Measurements from ENCODE around the gene S100A5. TPM values are rescaled to one million over a fixed set of nuclear protein-coding genes. Genes with fewer than 3 reads are reported as not detected.

Gene S100A5
- total and polyA plus RNA-seq, 2 of the 8 experiments (the other 6 are each of a cell fraction or from before 2014, with no cell fraction given) = not detected

GRCh38 chr1:153550398-153550758 lies 9.6 kb upstream of the S100A5 start:
- H2BK5ac ChIP-seq (ENCODE audit: low read depth, low read length) = 0 out of 2 replicates have a peak overlapping the region, but pooled peaks have one; percentile 44
- no peak overlapping the region for H2BK15ac ChIP-seq (ENCODE audit: low read length)
- H3K79me1 ChIP-seq (ENCODE audit: low read depth, low read length) = no peaks in the 10 kb centered on the region
- no peaks in the 10 kb centered on the region for H3K79me2 ChIP-seq (ENCODE audit: control insufficient read depth in 1 of 2, insufficient read depth in 2 of 2, low read length in 2 of 2)
- H2AFZ ChIP-seq (ENCODE audit: low read length) = no peak overlapping the region
- 0 out of 2 replicates have a peak overlapping the region, but pooled peaks have one; percentile 61 for H2BK20ac ChIP-seq (ENCODE audit: low read length)
- TF ChIP-seq CBX5 (IDR thresholded peaks at IDR 0.05; ENCODE audit: low read depth, low read length) = no peak
- no peak for TF ChIP-seq E2F6 (IDR thresholded peaks at IDR 0.05)
- TF ChIP-seq JUND (IDR thresholded peaks at IDR 0.05; ENCODE audit: low read length) = no peak
- TF ChIP-seq SAP30 (IDR thresholded peaks at IDR 0.05; ENCODE audit: insufficient read depth, insufficient replicate concordance, low read length) = no peak
- TF ChIP-seq SP4 (IDR thresholded peaks at IDR 0.05; ENCODE audit: low read length) = no peak
- no peak for TF ChIP-seq MAFK (IDR thresholded peaks at IDR 0.05; ENCODE audit: low read depth, low read length)
- no peak for TF ChIP-seq TBP (IDR thresholded peaks at IDR 0.05; ENCODE audit: low read depth, low read length)
- TF ChIP-seq RXRA (IDR thresholded peaks at IDR 0.05; ENCODE audit: insufficient read depth, low read depth, low read length) = no peak
- no peak for TF ChIP-seq RNF2 (IDR thresholded peaks at IDR 0.05; ENCODE audit: borderline replicate concordance, low read depth, low read length, missing control alignments, poor library complexity, severe bottlenecking)
- no peak for TF ChIP-seq PHF8 (conservative IDR thresholded peaks at IDR 0.05; ENCODE audit: low read depth, low read length)
- TF ChIP-seq SRF (IDR thresholded peaks at IDR 0.05; ENCODE audit: low read depth, low read length) = no peak
- no peak for TF ChIP-seq HDAC2 (IDR thresholded peaks at IDR 0.05; ENCODE audit: borderline replicate concordance in 1 of 2, low read depth in 2 of 2, low read length in 2 of 2)
- no peak overlapping the region for H3K4me2 ChIP-seq (ENCODE audit: insufficient read depth in 1 of 2, low read depth in 2 of 2, low read length in 2 of 2)
- H3K18ac ChIP-seq (ENCODE audit: extremely low read depth, low read length) = no peak overlapping the region
- H3K23me2 ChIP-seq (ENCODE audit: low read depth, low read length) = peaks cover under 1% of the 10 kb centered on the region
- H2BK120ac ChIP-seq (replicated peaks; ENCODE audit: low read depth, low read length) = no peak overlapping the region
- H4K5ac ChIP-seq (ENCODE audit: insufficient read length, low read depth, low read length) = no peak overlapping the region
- no peak overlapping the region for H3K27ac ChIP-seq (ENCODE audit: low read depth, low read length)
- H3K9ac ChIP-seq (replicated peaks in 1 of 4; ENCODE audit: extremely low read depth in 1 of 4, low read depth in 3 of 4, low read length in 3 of 4) = no peak overlapping the region
- H3K4me1 ChIP-seq (replicated peaks in 1 of 4; ENCODE audit: control insufficient read depth in 3 of 4, insufficient read depth in 4 of 4, low read length in 3 of 4) = peaks cover under 1 to 23% (median 13%) of the 10 kb centered on the region in 4 experiments
- no peak overlapping the region; the same call in 1 of the 2 replicates for H4K8ac ChIP-seq (ENCODE audit: extremely low read depth, insufficient read depth, low read length)
- no peak overlapping the region for H3K56ac ChIP-seq (replicated peaks; ENCODE audit: insufficient read length, low read depth, low read length)
- H3K36me3 ChIP-seq (ENCODE audit: control insufficient read depth in 2 of 4, insufficient read depth in 4 of 4, low read length in 3 of 4) = no peaks in the 10 kb centered on the region
- no peaks in the 10 kb centered on the region; a peak in 3 of 7 replicates for H3K27me3 ChIP-seq (replicated peaks in 1 of 4; ENCODE audit: control insufficient read depth in 3 of 4, extremely low read depth in 1 of 4, insufficient read depth in 3 of 4, low read length in 3 of 4)
- ChIA-PET POLR2A (ENCODE audit: partially characterized antibody) (interaction anchor here (0.6 to 1.8 kb wide), 7 partner anchors 9 to 440 kb away, joined by 3 to 5 read pairs (median 4); partner anchors contain the start of genes RPS27, S100A5 and S100A6), CTCF (ENCODE audit: partially characterized antibody) (interaction anchor here (0.7 to 12.9 kb wide), 8 partner anchors 12 to 78 kb away, joined by 3 to 165 read pairs (median 30); partner anchors contain the start of genes S100A1, S100A13, S100A5 and S100A6)
- no peak overlapping the region for H4K91ac ChIP-seq (replicated peaks; ENCODE audit: insufficient read length, low read length)
- DNase-seq (ENCODE audit: low read depth in 1 of 2, low spot score in 2 of 2) (no peak), FAIRE-seq (no peak)
- H3K4me3 ChIP-seq (ENCODE audit: extremely low read depth in 1 of 4, insufficient read depth in 2 of 4, low read depth in 3 of 4, low read length in 4 of 4) = no peak overlapping the region
- H2AK5ac ChIP-seq (ENCODE audit: low read depth, low read length) = no peak overlapping the region
- H3K4ac ChIP-seq (replicated peaks; ENCODE audit: insufficient read length, low read depth, low read length) = no peak overlapping the region
- 75% methylated on average over 4 of the region's 4 CpGs; no CpG with 5 or more reads in 1 of the 2 experiments for WGBS, 2 experiments (ENCODE audit: extremely low coverage in 1 of 2, insufficient coverage in 1 of 2, insufficient read length in 1 of 2, insufficient replicate concordance in 2 of 2, low coverage in 1 of 2, low lambda C conversion rate in 2 of 2, missing lambda C conversion rate in 1 of 2)
- H2BK12ac ChIP-seq (ENCODE audit: low read depth, low read length) = no peak overlapping the region
- H3K9me3 ChIP-seq (ENCODE audit: insufficient read depth in 2 of 2, low read depth in 1 of 2, low read length in 1 of 2) = no peaks in the 10 kb centered on the region
- H3K14ac ChIP-seq (ENCODE audit: insufficient read length) = no peak overlapping the region
- no peak overlapping the region for H3K23ac ChIP-seq (ENCODE audit: insufficient read length)
- H4K20me1 ChIP-seq (replicated peaks in 1 of 2; ENCODE audit: control insufficient read depth in 1 of 2, insufficient read depth in 2 of 2, low read length in 2 of 2) = no peaks in the 10 kb centered on the region

Data from H1 (cell line).